CD14-positive monocyte (primary cell): Measurements from ENCODE around the gene HDHD5. TPM values are rescaled to one million over a fixed set of nuclear protein-coding genes. Genes with fewer than 3 reads are reported as not detected.
A peak's percentile ranks its signal among the peaks of the same experiment; 100 is the strongest.

Experiments used
- DNase-seq, 3 donors: peaks; one replicate each; pipeline ENCODE4 v3.0.0-alpha.2; 2011 to 2022
- H2AFZ ChIP-seq: 2 replicates; pipeline ENCODE4 v1.6.0; 2012; ENCODE audit warnings: mild to moderate bottlenecking, low read depth, low read length, inconsistent platforms; ENCODE audit not compliant: insufficient read depth, poor library complexity, severe bottlenecking
- H3K27ac ChIP-seq, 2 donors: 1 replicate in 1 of 2; 2 replicates in 1 of 2; pipeline ENCODE4 v1.5.1; 2012 to 2013; ENCODE audit warnings: low read length in 2 of 2, control low read depth in 1 of 2, inconsistent platforms in 1 of 2, low read depth in 1 of 2, mild to moderate bottlenecking in 1 of 2
- H3K27me3 ChIP-seq, 2 donors: one replicate each; pipeline versions ENCODE4 v1.6.0 to v1.6.1; 2011 to 2013; ENCODE audit warnings: low read length in 2 of 2; ENCODE audit not compliant: control insufficient read depth in 2 of 2, insufficient read depth in 2 of 2
- H3K36me3 ChIP-seq, 2 donors: replicated peaks in 1 of 2; 1 replicate in 1 of 2; 2 replicates in 1 of 2; pipeline versions ENCODE4 v1.5.1 to v1.6.1; 2012 to 2013; ENCODE audit warnings: low read length in 2 of 2, control low read depth in 1 of 2, inconsistent platforms in 1 of 2, mild to moderate bottlenecking in 1 of 2; ENCODE audit not compliant: insufficient read depth in 2 of 2, control insufficient read depth in 1 of 2
- H3K4me1 ChIP-seq, 2 donors: 1 replicate in 1 of 2; 2 replicates in 1 of 2; pipeline versions ENCODE4 v1.5.1 to v1.6.1; 2012 to 2013; ENCODE audit warnings: low read length in 2 of 2, control low read depth in 1 of 2, inconsistent platforms in 1 of 2, mild to moderate bottlenecking in 1 of 2, moderate library complexity in 1 of 2; ENCODE audit not compliant: insufficient read depth in 2 of 2, control insufficient read depth in 1 of 2
- H3K4me2 ChIP-seq: replicated peaks from 2 replicates; pipeline ENCODE3; 2012; ENCODE audit warnings: low read length, moderate library complexity, mild to moderate bottlenecking; ENCODE audit not compliant: poor library complexity, severe bottlenecking; ENCODE audit errors: extremely low read depth
- H3K4me3 ChIP-seq, 3 experiments: fragments of 200-600 bp in 1 of 3; sonication (generic) in 1 of 3; replicated peaks in 1 of 3; 1 replicate in 2 of 3; 2 replicates in 1 of 3; pipeline ENCODE4 v1.5.1; 2011 to 2013; ENCODE audit warnings: low read length in 3 of 3, mild to moderate bottlenecking in 3 of 3, control low read depth in 2 of 3, low read depth in 2 of 3, inconsistent platforms in 1 of 3, moderate library complexity in 1 of 3
- H3K79me2 ChIP-seq: 2 replicates; pipeline ENCODE4 v1.6.0; 2012; ENCODE audit warnings: mild to moderate bottlenecking, control low read depth, inconsistent platforms, low read length, moderate library complexity; ENCODE audit not compliant: insufficient read depth
- H3K9ac ChIP-seq: 2 replicates; pipeline ENCODE4 v1.6.0; 2017; ENCODE audit warnings: low read length, mild to moderate bottlenecking; ENCODE audit not compliant: insufficient read depth, poor library complexity, severe bottlenecking
- H3K9me3 ChIP-seq, 2 donors: replicated peaks in 1 of 2; 1 replicate in 1 of 2; 2 replicates in 1 of 2; pipeline versions ENCODE4 v1.5.1 to v1.6.1; 2012 to 2013; ENCODE audit warnings: low read length in 2 of 2, control low read depth in 1 of 2; ENCODE audit not compliant: control insufficient read depth in 1 of 2, insufficient read depth in 1 of 2
- H4K20me1 ChIP-seq: 2 replicates; pipeline ENCODE4 v1.6.0; 2012; ENCODE audit warnings: mild to moderate bottlenecking, low read length, control low read depth, moderate library complexity; ENCODE audit not compliant: insufficient read depth
- H3K27ac Mint-ChIP-seq, 7 donors: one replicate each; pipeline ENCODE4 v1.8.0; 2020; ENCODE audit warnings: mild to moderate bottlenecking in 7 of 7, mixed read lengths in 7 of 7, moderate library complexity in 6 of 7, inconsistent platforms in 2 of 7
- H3K27me3 Mint-ChIP-seq, 3 donors: one replicate each; pipeline ENCODE4 v1.8.0; 2021 to 2022; ENCODE audit warnings: low read depth in 3 of 3, mild to moderate bottlenecking in 3 of 3, mixed read lengths in 3 of 3, moderate library complexity in 3 of 3, inconsistent platforms in 1 of 3
- H3K36me3 Mint-ChIP-seq, 2 donors: one replicate each; pipeline ENCODE4 v1.8.0; 2020; ENCODE audit warnings: mixed read lengths in 2 of 2, inconsistent platforms in 1 of 2, mild to moderate bottlenecking in 1 of 2
- H3K4me1 Mint-ChIP-seq: one replicate; pipeline ENCODE4 v1.8.0; 2020; ENCODE audit warnings: mild to moderate bottlenecking, mixed read lengths
- H3K4me3 Mint-ChIP-seq, 2 donors: one replicate each; pipeline ENCODE4 v1.8.0; 2020; ENCODE audit warnings: mild to moderate bottlenecking in 2 of 2, mixed read lengths in 2 of 2, moderate library complexity in 1 of 2
- H3K9me3 Mint-ChIP-seq, 7 donors: one replicate each; pipeline ENCODE4 v1.8.0; 2020 to 2022; ENCODE audit warnings: mixed read lengths in 7 of 7, mild to moderate bottlenecking in 6 of 7, moderate library complexity in 6 of 7, inconsistent platforms in 2 of 7
- CTCF ChIP-seq: fragments of 200-600 bp; IDR thresholded peaks from one replicate; pipeline ENCODE4 v1.8.0; 2022; ENCODE audit warnings: antibody characterized with exemption, mild to moderate bottlenecking
- WGBS: methylation state at CpG from one replicate; pipeline ENCODE4 v1.1.5; 2013; ENCODE audit warnings: missing lambda C conversion rate; ENCODE audit not compliant: insufficient coverage; 5-methylcytosine and 5-hydroxymethylcytosine counted together
- intact Hi-C, 2 donors: fragments of 100-400 bp; cut with micrococcal nuclease; formaldehyde crosslinking; loops; one replicate each; pipeline versions ENCODE4 v1.15.0 to v1.15.1; 2023
- polyA plus RNA-seq, 3 donors: library from polyadenylated mRNA; depleted of rRNA in 1 of 3; unstranded in 2 of 3; stranded (reverse) in 1 of 3; fragments of 300-500 nt in 2 of 3; fragments of >200 nt in 1 of 3; fragmentation: Illumina TruSeq in 2 of 3; gene quantifications; 1 replicate in 2 of 3; 2 replicates in 1 of 3; pipeline ENCODE4 v1.2.3, GENCODE V29; 2012 to 2021

Gene HDHD5
- polyA plus RNA-seq, 3 donors: 75.9 to 119 (median 79.9) TPM

- Mint-ChIP-seq H3K36me3 (peaks cover 2 to 7% of the 10 kb centered on the region in 2 donors), H3K9me3 (no peaks in the 10 kb centered on the region), H3K4me1 (peaks cover 62% of the 10 kb centered on the region), H3K4me3 (peak overlapping the region; percentile 83 to 88), H3K27me3 (peaks cover 0 to 3% (median 0%) of the 10 kb centered on the region in 3 donors), H3K27ac (peak overlapping the region; percentile 79 to 95 (median 91))
- Histone ChIP-seq H3K4me3 (peak overlapping the region; percentile 18 to 82 (median 58)), H3K9me3 (no peaks in the 10 kb centered on the region), H4K20me1 (peaks cover 32% of the 10 kb centered on the region), H3K4me2 (peak overlapping the region; percentile 82), H3K9ac (no peak overlapping the region), H3K79me2 (peaks cover 67% of the 10 kb centered on the region), H3K4me1 (peaks cover 61 to 64% of the 10 kb centered on the region in 2 donors), H3K36me3 (peaks cover 0 to 10% of the 10 kb centered on the region in 2 donors), H2AFZ (peak overlapping the region; percentile 99), H3K27ac (peak overlapping the region; percentile 80 to 86), H3K27me3 (no peaks in the 10 kb centered on the region)
- 63% methylated on average over 1 of the region's 3 CpGs for WGBS
- no peak for TF ChIP-seq CTCF
- intact Hi-C loops: loop anchor here (2.0 to 10.0 kb wide), 7 partner anchors 35 to 333 kb away; partner anchors contain the start of genes ADA2 (in 1 of the 2), IL17RA (in 1 of the 2), TMEM121B (in 1 of the 2) and XKR3 (in 1 of the 2)
- no peak for DNase-seq
These were observed 1.4 kb downstream of the HDHD5 start for GRCh38 chr22:17157714-17158113.

GRCh38 chr22:17155941-17156340 is 3.1 kb downstream of the HDHD5 start:
- Histone ChIP-seq H3K27ac (peak overlapping the region; percentile 45 to 81), H3K27me3 (no peaks in the 10 kb centered on the region), H3K9me3 (no peaks in the 10 kb centered on the region), H3K9ac (no peak overlapping the region), H2AFZ (no peak overlapping the region), H4K20me1 (peaks cover 48% of the 10 kb centered on the region), H3K79me2 (peaks cover 85% of the 10 kb centered on the region), H3K4me2 (peak overlapping the region; percentile 64), H3K4me3 (peak overlapping the region in 1 of 3 experiments; percentile 59), H3K4me1 (peaks cover 58 to 72% of the 10 kb centered on the region in 2 donors), H3K36me3 (peaks cover 2 to 21% of the 10 kb centered on the region in 2 donors)
- WGBS: no CpG with 5 or more reads among the region's 3 CpGs
- TF ChIP-seq CTCF: no peak
- Mint-ChIP-seq H3K27ac (peak overlapping the region; percentile 79 to 95 (median 92)), H3K36me3 (peaks cover 7 to 13% of the 10 kb centered on the region in 2 donors), H3K27me3 (peaks cover 0 to 3% (median 0%) of the 10 kb centered on the region in 3 donors), H3K9me3 (no peaks in the 10 kb centered on the region), H3K4me1 (peaks cover 67% of the 10 kb centered on the region), H3K4me3 (peak overlapping the region in 1 of 2 donors; percentile 82)
- intact Hi-C loops: loop anchor here (2.0 to 10.0 kb wide), 6 partner anchors 34 to 331 kb away; partner anchors contain the start of genes ADA2 (in 1 of the 2), TMEM121B (in 1 of the 2) and XKR3 (in 1 of the 2)
- no peak for DNase-seq
